Mucosa of rectum (tissue), 2 donors: ENCODE data around the gene CLSTN2.

ENCODE experiments used
- H3K27ac ChIP-seq, 2 donors: one replicate each; pipeline ENCODE4 v1.7.0; 2013; ENCODE audit warnings: inconsistent platforms in 2 of 2, low read depth in 2 of 2, low read length in 2 of 2
- H3K27me3 ChIP-seq, 2 donors: one replicate each; pipeline ENCODE4 v1.7.0; 2013; ENCODE audit warnings: low read length in 2 of 2; ENCODE audit not compliant: control insufficient read depth in 2 of 2, insufficient read depth in 2 of 2
- H3K36me3 ChIP-seq, 2 donors: one replicate each; pipeline ENCODE4 v1.7.0; 2013; ENCODE audit warnings: low read length in 2 of 2; ENCODE audit not compliant: control insufficient read depth in 2 of 2, insufficient read depth in 2 of 2
- H3K4me1 ChIP-seq, 2 donors: one replicate each; pipeline ENCODE4 v1.7.0; 2013; ENCODE audit warnings: low read length in 2 of 2, mild to moderate bottlenecking in 1 of 2; ENCODE audit not compliant: control insufficient read depth in 2 of 2, insufficient read depth in 2 of 2
- H3K4me3 ChIP-seq, 2 donors: one replicate each; pipeline ENCODE4 v1.7.0; 2013; ENCODE audit warnings: low read length in 2 of 2
- H3K9ac ChIP-seq, 2 donors: one replicate each; pipeline ENCODE4 v1.7.0; 2013; ENCODE audit warnings: low read length in 2 of 2, low read depth in 1 of 2, mild to moderate bottlenecking in 1 of 2
- H3K9me3 ChIP-seq, 2 donors: one replicate each; pipeline ENCODE4 v1.7.0; 2013; ENCODE audit warnings: low read length in 2 of 2; ENCODE audit not compliant: control insufficient read depth in 2 of 2
- donor health status: healthy.
- donor health status: Normal muscosa, but diverticular disease.

CLSTN2 gene

GRCh38 chr3:140559546-140559945 lies 624.6 kb downstream of the CLSTN2 start:
- Histone ChIP-seq H3K4me1 (no peaks in the 10 kb centered on the region), H3K27me3 (no peaks in the 10 kb centered on the region), H3K27ac (no peak overlapping the region), H3K36me3 (no peaks in the 10 kb centered on the region), H3K4me3 (no peak overlapping the region), H3K9ac (no peak overlapping the region), H3K9me3 (no peaks in the 10 kb centered on the region)

GRCh38 chr3:140563206-140563760 lies 628.3 kb downstream of the CLSTN2 start:
- no peaks in the 10 kb centered on the region for H3K9me3 ChIP-seq
- H3K36me3 ChIP-seq: no peaks in the 10 kb centered on the region
- no peaks in the 10 kb centered on the region for H3K4me1 ChIP-seq
- H3K27me3 ChIP-seq: no peaks in the 10 kb centered on the region
- no peak overlapping the region for H3K9ac ChIP-seq
- H3K4me3 ChIP-seq: no peak overlapping the region
- H3K27ac ChIP-seq: no peak overlapping the region

GRCh38 chr3:140568131-140568530 lies 633.1 kb downstream of the CLSTN2 start:
- no peaks in the 10 kb centered on the region for H3K36me3 ChIP-seq
- no peaks in the 10 kb centered on the region for H3K9me3 ChIP-seq
- H3K4me1 ChIP-seq: no peaks in the 10 kb centered on the region
- H3K9ac ChIP-seq: no peak overlapping the region
- no peak overlapping the region for H3K27ac ChIP-seq
- H3K4me3 ChIP-seq: no peak overlapping the region
- H3K27me3 ChIP-seq: no peaks in the 10 kb centered on the region

- no peak overlapping the region for H3K9ac ChIP-seq
These were observed 634.0 kb downstream of the CLSTN2 start for GRCh38 chr3:140568842-140569520.

GRCh38 chr3:140570602-140571001 lies 635.6 kb downstream of the CLSTN2 start:
- Histone ChIP-seq H3K27ac (no peak overlapping the region), H3K4me1 (no peaks in the 10 kb centered on the region), H3K9me3 (no peaks in the 10 kb centered on the region), H3K36me3 (no peaks in the 10 kb centered on the region), H3K27me3 (no peaks in the 10 kb centered on the region), H3K9ac (no peak overlapping the region), H3K4me3 (no peak overlapping the region)

More at GRCh38 chr3:140568842-140569520, 634.0 kb downstream of the CLSTN2 start:
- H3K9me3 ChIP-seq: no peaks in the 10 kb centered on the region
- H3K4me1 ChIP-seq: no peaks in the 10 kb centered on the region
- H3K27me3 ChIP-seq: no peaks in the 10 kb centered on the region
- no peak overlapping the region for H3K4me3 ChIP-seq
- H3K27ac ChIP-seq: no peak overlapping the region
- no peaks in the 10 kb centered on the region for H3K36me3 ChIP-seq

GRCh38 chr3:140571836-140572235 lies 636.9 kb downstream of the CLSTN2 start:
- H3K27ac ChIP-seq: no peak overlapping the region
- H3K4me1 ChIP-seq: no peaks in the 10 kb centered on the region
- H3K36me3 ChIP-seq: no peaks in the 10 kb centered on the region
- H3K9ac ChIP-seq: no peak overlapping the region
- H3K27me3 ChIP-seq: no peaks in the 10 kb centered on the region
- no peaks in the 10 kb centered on the region for H3K9me3 ChIP-seq
- H3K4me3 ChIP-seq: no peak overlapping the region

- Histone ChIP-seq H3K4me3 (no peak overlapping the region), H3K36me3 (no peaks in the 10 kb centered on the region), H3K9me3 (no peaks in the 10 kb centered on the region), H3K27ac (no peak overlapping the region), H3K4me1 (no peaks in the 10 kb centered on the region), H3K9ac (no peak overlapping the region), H3K27me3 (no peaks in the 10 kb centered on the region)
These were observed 637.3 kb downstream of the CLSTN2 start for GRCh38 chr3:140572334-140572733.

GRCh38 chr3:140573011-140573410 lies 638.0 kb downstream of the CLSTN2 start:
- Histone ChIP-seq H3K9me3 (no peaks in the 10 kb centered on the region), H3K27ac (no peak overlapping the region), H3K27me3 (no peaks in the 10 kb centered on the region), H3K4me1 (no peaks in the 10 kb centered on the region), H3K4me3 (no peak overlapping the region), H3K36me3 (no peaks in the 10 kb centered on the region), H3K9ac (no peak overlapping the region)

- H3K4me1 ChIP-seq: no peaks in the 10 kb centered on the region
- no peak overlapping the region for H3K4me3 ChIP-seq
- no peaks in the 10 kb centered on the region for H3K27me3 ChIP-seq
- no peak overlapping the region for H3K27ac ChIP-seq
- no peaks in the 10 kb centered on the region for H3K36me3 ChIP-seq
- H3K9me3 ChIP-seq: no peaks in the 10 kb centered on the region
- no peak overlapping the region for H3K9ac ChIP-seq
These were observed 639.4 kb downstream of the CLSTN2 start for GRCh38 chr3:140574375-140574774.

GRCh38 chr3:140576449-140576848 lies 641.5 kb downstream of the CLSTN2 start:
- no peaks in the 10 kb centered on the region for H3K9me3 ChIP-seq
- H3K4me1 ChIP-seq: no peaks in the 10 kb centered on the region
- H3K36me3 ChIP-seq: no peaks in the 10 kb centered on the region
- no peak overlapping the region for H3K27ac ChIP-seq
- H3K9ac ChIP-seq: no peak overlapping the region
- no peaks in the 10 kb centered on the region for H3K27me3 ChIP-seq
- H3K4me3 ChIP-seq: no peak overlapping the region
